HCT116 (cell line): ENCODE results near the gene DIP2A. TPM values are rescaled to one million over a fixed set of nuclear protein-coding genes. Genes with fewer than 3 reads are reported as not detected.

Experiments used
- ATAC-seq: fragments of 200-7000 bp; cut with Tn5 transposase; 2 replicates; pipeline ENCODE4 v1.9.1; 2020; ENCODE audit warnings: mild to moderate bottlenecking, moderate library complexity
- BruUV-seq: library from RNA; stranded (reverse); fragments of 400-500 nt; replicated peaks from 2 replicates; lab custom pipeline; 2021; lab: Mats Ljungman, UMichigan
- CTCF ChIA-PET: fragments of 300-600 bp; sonication (Branson Sonifier 250); formaldehyde crosslinking; loops from one replicate; lab custom pipeline; 2021; ENCODE audit warnings: antibody characterized with exemption; lab: Charles Lee
- POLR2A ChIA-PET: fragments of 300-600, 350-600 bp; sonication (Branson Sonifier 250); formaldehyde crosslinking; loops from one replicate; lab custom pipeline; 2021; ENCODE audit warnings: antibody characterized with exemption; lab: Charles Lee
- RAD21 ChIA-PET, 2 experiments: fragments of 300-600 bp; sonication (Branson Sonifier 250); formaldehyde crosslinking; loops; one replicate each; lab custom pipeline; 2023; ENCODE audit warnings: low total read pairs in 2 of 2; ENCODE audit not compliant: uncharacterized antibody in 2 of 2, unreplicated experiment in 2 of 2, low non-redundant PET in 1 of 2; lab: Charles Lee
- DNase-seq: peaks from one replicate; pipeline ENCODE4 v3.0.0-alpha.2; 2010; ENCODE audit warnings: low read depth, low spot score
- H2AFZ ChIP-seq: fragments of 200-600 bp; shearing (Covaris generic), sonication (generic); 2 replicates; pipeline ENCODE4 v1.6.1; 2017; ENCODE audit warnings: low read depth, mixed run types, mixed read lengths, antibody characterized with exemption, low read length; ENCODE audit not compliant: poor library complexity, severe bottlenecking
- H3K27ac ChIP-seq: 2 replicates; pipeline ENCODE4 v1.5.1; 2012; ENCODE audit warnings: low read depth, low read length
- H3K27me3 ChIP-seq: fragments of 200-600 bp; sonication (generic); 2 replicates; pipeline ENCODE4 v1.6.1; 2016; ENCODE audit warnings: mixed run types, low read length, mixed read lengths; ENCODE audit not compliant: insufficient read depth
- H3K36me3 ChIP-seq, 2 experiments: fragments of 200-500 bp in 1 of 2; fragments of 200-600 bp in 1 of 2; sonication (Bioruptor generic) in 1 of 2; sonication (generic) in 1 of 2; 2 replicates each; pipeline versions ENCODE4 v1.5.1 to v1.6.1; 2014 to 2016; ENCODE audit warnings: low read length in 2 of 2, inconsistent platforms in 1 of 2, mixed read lengths in 1 of 2, mixed run types in 1 of 2; ENCODE audit not compliant: insufficient read depth in 2 of 2, control insufficient read depth in 1 of 2
- H3K4me1 ChIP-seq, 2 experiments: fragments of 200-600 bp in 1 of 2; sonication (generic) in 1 of 2; 2 replicates each; pipeline versions ENCODE4 v1.5.1 to v1.6.1; 2012 to 2017; ENCODE audit warnings: low read length in 2 of 2, inconsistent platforms in 1 of 2, mild to moderate bottlenecking in 1 of 2, mixed read lengths in 1 of 2, mixed run types in 1 of 2, moderate library complexity in 1 of 2; ENCODE audit not compliant: insufficient read depth in 2 of 2, control insufficient read depth in 1 of 2
- H3K4me2 ChIP-seq: fragments of 200-600 bp; sonication (generic); 2 replicates; pipeline ENCODE4 v1.6.1; 2017; ENCODE audit warnings: mixed run types, low read length, mixed read lengths
- H3K4me3 ChIP-seq, 2 experiments: fragments of 200-600 bp in 1 of 2; sonication (generic) in 1 of 2; replicated peaks in 1 of 2; 2 replicates each; pipeline ENCODE4 v1.5.1; 2011 to 2016; ENCODE audit warnings: low read length in 2 of 2, control low read depth in 1 of 2, low read depth in 1 of 2, mild to moderate bottlenecking in 1 of 2, mixed read lengths in 1 of 2, mixed run types in 1 of 2
- H3K79me2 ChIP-seq: fragments of 200-600 bp; sonication (generic); 2 replicates; pipeline ENCODE4 v1.6.1; 2017; ENCODE audit warnings: mild to moderate bottlenecking, mixed run types, low read length, moderate library complexity, mixed read lengths; ENCODE audit not compliant: insufficient read depth
- H3K9ac ChIP-seq: fragments of 200-600 bp; sonication (generic); 2 replicates; pipeline ENCODE4 v1.6.1; 2016; ENCODE audit warnings: low read length, mixed read lengths
- H3K9me2 ChIP-seq: fragments of 200-600 bp; sonication (generic), shearing (Covaris generic); 2 replicates; pipeline ENCODE4 v1.6.1; 2017; ENCODE audit warnings: mixed run types, mild to moderate bottlenecking, moderate library complexity; ENCODE audit not compliant: insufficient read depth
- H3K9me3 ChIP-seq, 2 experiments: fragments of 200-500 bp in 1 of 2; fragments of 200-600 bp in 1 of 2; sonication (Bioruptor generic) in 1 of 2; sonication (generic) in 1 of 2; 2 replicates each; pipeline ENCODE4 v1.6.1; 2014 to 2017; ENCODE audit warnings: low read length in 2 of 2, mixed read lengths in 2 of 2, inconsistent platforms in 1 of 2, low read depth in 1 of 2, mild to moderate bottlenecking in 1 of 2, mixed run types in 1 of 2, moderate library complexity in 1 of 2; ENCODE audit not compliant: control insufficient read depth in 1 of 2, insufficient read depth in 1 of 2
- H4K20me1 ChIP-seq: fragments of 200-600 bp; sonication (generic), shearing (Covaris generic); 2 replicates; pipeline ENCODE4 v1.6.1; 2017; ENCODE audit warnings: mixed run types, mild to moderate bottlenecking, moderate library complexity; ENCODE audit not compliant: insufficient read depth
- CBX3 ChIP-seq: IDR thresholded peaks from 2 replicates; pipeline ENCODE4 v1.6.1; 2012; ENCODE audit warnings: low read depth
- CEBPB ChIP-seq: IDR thresholded peaks from 2 replicates; pipeline ENCODE4 v1.6.1; 2012; ENCODE audit warnings: low read depth
- ELF1 ChIP-seq: IDR thresholded peaks from 2 replicates; pipeline ENCODE4 v1.6.1; 2012; ENCODE audit warnings: low read depth, borderline replicate concordance
- FOSL1 ChIP-seq: IDR thresholded peaks from 2 replicates; pipeline ENCODE4 v1.6.1; 2012; ENCODE audit warnings: low read depth
- JUND ChIP-seq: IDR thresholded peaks from 2 replicates; pipeline ENCODE4 v1.6.1; 2012
- POLR2A ChIP-seq: IDR thresholded peaks from 2 replicates; pipeline ENCODE4 v1.7.0; 2011; ENCODE audit warnings: borderline replicate concordance; ENCODE audit not compliant: insufficient read depth, insufficient read length; ENCODE audit errors: extremely low read depth
- RAD21 ChIP-seq: IDR thresholded peaks from 2 replicates; pipeline ENCODE4 v1.6.1; 2012; ENCODE audit warnings: low read depth, mild to moderate bottlenecking
- SIN3A ChIP-seq: IDR thresholded peaks from 2 replicates; pipeline ENCODE4 v1.6.1; 2012; ENCODE audit warnings: low read depth
- SP1 ChIP-seq: IDR thresholded peaks from 2 replicates; pipeline ENCODE4 v1.6.1; 2012; ENCODE audit warnings: low read depth
- SRF ChIP-seq: IDR thresholded peaks from 2 replicates; pipeline ENCODE4 v1.6.1; 2012; ENCODE audit warnings: low read depth
- TCF7L2 ChIP-seq: IDR thresholded peaks from 2 replicates; pipeline ENCODE4 v1.7.0; 2011; ENCODE audit warnings: borderline replicate concordance, inconsistent platforms; ENCODE audit not compliant: insufficient read depth, insufficient read length; ENCODE audit errors: extremely low read depth
- YY1 ChIP-seq: IDR thresholded peaks from 2 replicates; pipeline ENCODE4 v1.6.1; 2011; ENCODE audit warnings: low read length, low read depth, moderate library complexity, mild to moderate bottlenecking; ENCODE audit not compliant: insufficient replicate concordance; ENCODE audit errors: extremely low read depth
- intact Hi-C: fragments of 100-400 bp; cut with micrococcal nuclease; formaldehyde crosslinking; loops from 2 replicates; pipeline ENCODE4 v1.10.0; 2022
- total RNA-seq: library from RNA; stranded (reverse); gene quantifications from one replicate; pipeline ENCODE4 v1.2.1, GENCODE V29; 2021; ENCODE audit not compliant: unreplicated experiment
- TF ChIP-seq, protein P1 (sequence below): IDR thresholded peaks from 2 replicates; pipeline ENCODE4 v1.6.1; 2011; ENCODE audit warnings: mild to moderate bottlenecking, low read length, moderate library complexity; ENCODE audit not compliant: insufficient replicate concordance; ENCODE audit errors: extremely low read depth
- TF ChIP-seq, protein P2 (sequence below): IDR thresholded peaks from 2 replicates; pipeline ENCODE4 v1.6.1; 2012
- TF ChIP-seq, protein P3 (sequence below): IDR thresholded peaks from 2 replicates; pipeline ENCODE4 v1.6.1; 2012

The DIP2A gene
- total RNA-seq, 1 experiment from 2014 or later: 39.9 TPM

DNA sequence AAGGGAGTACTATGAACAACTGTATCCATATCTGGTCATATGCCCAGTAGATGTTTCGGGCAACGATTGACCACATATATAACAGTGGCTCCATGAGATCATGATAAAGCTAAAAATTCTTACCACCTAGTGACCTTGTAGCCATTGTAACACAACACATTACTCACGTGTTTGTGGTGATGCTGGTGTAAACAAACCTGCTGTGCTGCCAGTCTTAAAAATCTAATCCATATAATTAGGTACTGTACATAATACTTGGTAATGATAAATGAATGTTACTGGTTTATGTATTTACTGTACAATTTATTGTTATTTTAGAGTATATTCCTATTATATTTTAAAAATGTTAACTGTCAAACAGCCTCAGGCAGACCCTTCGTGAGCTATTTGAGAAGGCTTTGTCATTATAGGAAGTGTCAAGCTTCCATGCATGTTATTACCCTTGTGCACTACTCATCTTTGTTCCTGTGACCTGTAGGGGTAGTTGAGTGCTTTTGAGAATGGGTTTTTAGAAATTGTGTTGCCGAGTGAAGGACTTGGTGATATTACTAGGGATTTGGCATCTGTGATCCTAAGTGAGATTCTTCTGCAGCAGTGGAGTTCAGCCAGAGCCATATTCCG is 23.6 kb downstream of the DIP2A start (continued):
- TF ChIP-seq, protein P1, sequence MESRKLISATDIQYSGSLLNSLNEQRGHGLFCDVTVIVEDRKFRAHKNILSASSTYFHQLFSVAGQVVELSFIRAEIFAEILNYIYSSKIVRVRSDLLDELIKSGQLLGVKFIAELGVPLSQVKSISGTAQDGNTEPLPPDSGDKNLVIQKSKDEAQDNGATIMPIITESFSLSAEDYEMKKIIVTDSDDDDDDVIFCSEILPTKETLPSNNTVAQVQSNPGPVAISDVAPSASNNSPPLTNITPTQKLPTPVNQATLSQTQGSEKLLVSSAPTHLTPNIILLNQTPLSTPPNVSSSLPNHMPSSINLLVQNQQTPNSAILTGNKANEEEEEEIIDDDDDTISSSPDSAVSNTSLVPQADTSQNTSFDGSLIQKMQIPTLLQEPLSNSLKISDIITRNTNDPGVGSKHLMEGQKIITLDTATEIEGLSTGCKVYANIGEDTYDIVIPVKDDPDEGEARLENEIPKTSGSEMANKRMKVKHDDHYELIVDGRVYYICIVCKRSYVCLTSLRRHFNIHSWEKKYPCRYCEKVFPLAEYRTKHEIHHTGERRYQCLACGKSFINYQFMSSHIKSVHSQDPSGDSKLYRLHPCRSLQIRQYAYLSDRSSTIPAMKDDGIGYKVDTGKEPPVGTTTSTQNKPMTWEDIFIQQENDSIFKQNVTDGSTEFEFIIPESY: no peak

DNA sequence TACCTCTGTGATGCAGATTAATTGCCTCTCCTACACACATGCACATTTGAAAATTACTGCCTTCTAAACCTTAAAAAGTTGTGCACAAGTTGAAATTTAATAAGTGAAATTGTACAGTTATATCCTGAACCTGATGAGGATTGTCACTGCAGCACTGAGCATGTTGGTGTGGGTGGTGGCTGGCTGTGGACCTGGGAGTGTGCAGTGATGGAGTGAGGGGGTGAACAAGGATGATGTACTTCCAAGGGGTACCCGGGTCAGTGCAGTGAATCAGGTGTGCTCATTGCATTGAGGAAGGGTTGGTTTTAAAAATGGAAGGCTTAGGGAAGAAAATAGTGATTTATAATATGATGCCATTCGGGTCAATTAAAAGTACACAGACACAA is 24.1 kb downstream of the DIP2A start:
- CTCF ChIA-PET: no interaction called here
- TF ChIP-seq JUND: no peak
- TF ChIP-seq CEBPB: no peak
- no peak for TF ChIP-seq SRF
- TF ChIP-seq, protein P2, sequence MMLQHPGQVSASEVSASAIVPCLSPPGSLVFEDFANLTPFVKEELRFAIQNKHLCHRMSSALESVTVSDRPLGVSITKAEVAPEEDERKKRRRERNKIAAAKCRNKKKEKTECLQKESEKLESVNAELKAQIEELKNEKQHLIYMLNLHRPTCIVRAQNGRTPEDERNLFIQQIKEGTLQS: no peak
- TF ChIP-seq CBX3: no peak
- TF ChIP-seq FOSL1: no peak
- TF ChIP-seq SIN3A: no peak
- TF ChIP-seq POLR2A: no peak
- no peak for TF ChIP-seq TCF7L2
- TF ChIP-seq, protein P3, sequence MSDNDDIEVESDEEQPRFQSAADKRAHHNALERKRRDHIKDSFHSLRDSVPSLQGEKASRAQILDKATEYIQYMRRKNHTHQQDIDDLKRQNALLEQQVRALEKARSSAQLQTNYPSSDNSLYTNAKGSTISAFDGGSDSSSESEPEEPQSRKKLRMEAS: no peak
- TF ChIP-seq RAD21: no peak
- TF ChIP-seq SP1: no peak
- TF ChIP-seq YY1: no peak
- no peak for TF ChIP-seq ELF1
- TF ChIP-seq, protein P1: no peak
- TF ChIP-seq, all 23 proteins: peak for 0

More for the DNA sequence above, 24.1 kb downstream of the DIP2A start:
- ATAC-seq (no peak), DNase-seq (no peak)
- no peak overlapping the region for H3K9ac ChIP-seq
- no peaks in the 10 kb centered on the region for H3K27me3 ChIP-seq
- RAD21 ChIA-PET: no interaction called here
- H3K9me3 ChIP-seq: no peaks in the 10 kb centered on the region
- POLR2A ChIA-PET: no interaction called here
- BruUV-seq: no TSS peak
- H3K79me2 ChIP-seq: peaks cover 21% of the 10 kb centered on the region
- H3K4me1 ChIP-seq: no peaks in the 10 kb centered on the region
- H2AFZ ChIP-seq: no peak overlapping the region
- H3K27ac ChIP-seq: no peak overlapping the region
- intact Hi-C loops: loop anchor here (5.0 kb wide), 1 partner anchor 49 kb away; no protein-coding TSS in a partner anchor
- no peaks in the 10 kb centered on the region for H3K9me2 ChIP-seq
- no peaks in the 10 kb centered on the region for H4K20me1 ChIP-seq
- H3K4me3 ChIP-seq: no peak overlapping the region
- no peaks in the 10 kb centered on the region for H3K36me3 ChIP-seq
- H3K4me2 ChIP-seq: no peak overlapping the region
